ENCODE measurements around the gene PSMB1.
"Not testable (repeated sequence)": the region's sequence is repeated elsewhere in the genome, so short reads cannot be mapped to it uniquely, and the experiment has no call there.

The PSMB1 gene

DNA sequence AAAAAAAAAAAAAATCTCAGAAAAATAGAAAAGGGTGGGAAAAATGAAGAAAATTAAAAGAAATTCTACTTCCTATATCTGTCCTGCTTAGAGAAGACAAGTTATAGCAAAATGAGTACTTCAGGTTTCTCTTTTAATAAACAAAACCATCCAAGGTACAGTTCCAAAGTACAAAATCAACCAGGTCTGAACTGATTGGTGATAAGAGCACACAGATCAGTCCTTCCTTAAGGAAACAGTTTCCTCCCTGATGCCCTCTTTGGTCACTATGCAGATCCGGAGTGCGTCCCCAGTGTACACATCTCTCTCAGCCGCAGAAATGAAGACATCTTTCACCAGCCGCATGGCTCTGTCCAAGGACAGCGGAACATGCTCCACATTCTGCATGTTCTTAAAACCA lies 18.1 kb downstream of the PSMB1 start:
- DNase-seq (ENCODE audit: low read depth), result no peak

DNA sequence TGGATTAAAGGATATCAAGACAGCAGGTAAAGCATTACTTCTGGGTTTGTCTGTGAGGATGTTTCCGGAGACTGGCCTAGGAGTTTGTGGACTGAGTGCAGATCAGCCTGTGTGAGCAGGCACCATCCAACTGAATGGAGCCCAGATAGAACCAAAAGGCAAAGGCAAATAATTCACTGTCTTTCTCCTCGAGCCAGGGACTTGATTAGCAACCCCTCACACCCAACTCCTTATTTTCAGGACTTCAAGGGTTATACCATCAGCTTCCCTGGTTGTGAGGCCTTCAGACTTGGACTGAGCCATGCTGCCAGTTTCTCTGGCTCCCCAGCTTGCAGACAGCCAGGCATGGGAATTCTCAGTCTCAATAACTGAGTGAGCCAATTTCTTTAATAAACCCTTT lies 19.3 kb downstream of the PSMB1 start:
- DNase-seq (ENCODE audit: low read depth), result no peak

DNA sequence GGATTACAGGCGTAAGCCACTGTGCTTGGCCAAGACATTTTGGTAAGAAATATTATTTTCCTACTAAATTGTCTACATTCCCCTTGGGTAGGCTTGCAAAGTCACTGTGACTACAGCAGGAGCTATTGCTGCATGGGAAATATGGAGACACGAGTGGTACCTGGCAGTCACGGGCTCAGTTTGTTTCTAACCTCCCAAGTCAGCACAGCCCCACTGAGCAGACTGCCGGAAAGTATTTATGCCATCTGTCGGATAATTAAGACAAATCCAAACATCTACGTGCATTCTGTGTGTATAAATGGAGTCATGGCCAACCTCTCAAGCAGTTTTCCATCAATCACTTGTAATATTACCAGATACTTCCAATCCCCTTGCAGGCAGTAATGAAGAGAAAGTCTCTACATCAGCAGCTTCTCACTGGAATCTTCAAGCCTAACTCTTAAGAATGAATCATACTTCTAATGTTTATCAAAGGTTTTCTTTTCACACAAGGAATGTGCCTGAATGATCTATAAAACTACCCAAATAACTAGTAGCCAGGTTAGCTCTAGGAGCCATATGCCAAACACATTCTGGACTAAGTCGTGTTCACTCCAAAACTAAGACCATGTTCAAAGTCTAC lies 20.1 kb downstream of the PSMB1 start:
- DNase-seq (ENCODE audit: low read depth), result peak; percentile 25

DNA sequence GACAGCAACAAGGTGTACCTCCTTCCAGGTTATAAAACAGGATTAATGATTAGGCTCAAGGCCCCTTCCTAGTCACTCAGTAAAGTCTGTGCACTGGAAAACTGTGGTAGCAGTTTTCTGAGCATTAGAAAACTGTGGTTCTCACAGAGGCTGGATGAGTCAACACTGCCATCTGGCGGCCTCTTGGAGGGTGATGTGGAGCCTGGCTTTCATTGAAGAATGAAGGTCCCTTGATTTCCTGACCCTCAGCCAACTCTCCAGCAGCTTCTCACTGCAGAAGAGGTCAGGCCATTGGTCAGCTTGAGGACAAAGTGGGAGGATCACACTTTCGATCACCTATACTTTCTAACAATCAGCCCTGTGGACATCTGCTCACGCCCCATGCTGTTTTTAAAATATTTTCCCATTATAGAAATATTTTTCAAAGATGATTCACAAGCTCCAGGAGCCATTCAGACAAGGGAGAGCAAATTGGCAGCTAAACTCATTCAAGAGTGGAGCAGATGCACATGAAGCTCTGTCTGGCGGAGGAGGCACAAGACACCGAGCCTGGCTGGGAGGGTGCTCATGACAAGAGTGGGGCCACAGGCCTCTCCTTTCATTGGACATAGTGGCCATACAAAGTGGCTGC lies 23.2 kb downstream of the PSMB1 start:
- peak; percentile 66 for DNase-seq (ENCODE audit: low read depth)

DNA sequence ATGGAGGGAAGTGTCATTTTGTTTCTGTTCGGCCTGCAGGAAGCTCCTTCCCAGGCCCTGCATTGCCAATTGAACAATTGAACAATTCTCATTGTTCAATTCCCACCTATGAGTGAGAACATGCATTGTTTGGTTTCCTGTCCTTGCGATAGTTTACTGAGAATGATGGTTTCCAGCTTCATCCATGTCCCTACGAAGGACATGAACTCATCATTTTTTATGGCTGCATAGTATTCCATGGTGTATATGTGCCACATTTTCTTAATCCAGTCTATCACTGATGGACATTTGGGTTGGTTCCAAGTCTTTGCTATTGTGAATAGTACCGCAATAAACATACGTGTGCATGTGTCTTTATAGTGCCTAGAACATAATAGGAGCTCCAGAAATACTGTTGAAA lies 25.1 kb downstream of the PSMB1 start:
- not testable (repeated sequence) for DNase-seq (ENCODE audit: low read depth)

DNA sequence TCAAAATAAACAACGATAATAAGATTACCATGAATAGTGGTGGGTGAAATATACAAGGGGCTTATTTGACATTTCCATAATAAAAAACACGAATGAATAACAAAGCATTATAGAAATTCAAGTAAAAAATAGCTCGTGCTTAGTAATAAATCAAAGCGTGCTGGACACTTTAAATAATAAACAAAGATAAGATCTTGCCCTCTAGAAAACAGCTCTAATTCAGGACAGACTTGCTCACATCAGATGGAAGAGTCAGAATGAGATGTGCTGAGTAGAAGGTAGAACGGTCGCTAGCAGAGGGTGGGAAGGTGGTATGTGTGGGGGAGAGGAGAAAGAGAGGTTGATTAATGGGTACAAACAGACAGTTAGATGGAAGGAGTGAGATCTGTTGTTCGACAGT lies 27.3 kb downstream of the PSMB1 start:
- no peak for DNase-seq (ENCODE audit: low read depth)

DNA sequence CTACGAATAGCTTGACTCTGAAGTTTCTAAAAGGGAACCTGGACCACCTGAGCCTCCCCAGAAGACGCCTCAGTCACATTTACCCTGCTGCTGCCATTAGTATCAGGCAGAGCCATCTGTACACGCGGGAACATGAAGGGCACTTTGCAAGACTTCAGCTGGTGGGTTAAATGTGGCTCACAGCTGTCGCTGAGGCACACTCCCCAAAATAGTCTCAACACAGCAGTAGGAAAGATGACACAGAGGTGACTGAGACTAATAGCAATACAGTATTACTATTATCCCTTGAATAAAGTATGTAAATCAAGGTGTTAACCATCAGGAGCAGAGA lies 29.0 kb downstream of the PSMB1 start:
- no peak for DNase-seq (ENCODE audit: low read depth)

DNA sequence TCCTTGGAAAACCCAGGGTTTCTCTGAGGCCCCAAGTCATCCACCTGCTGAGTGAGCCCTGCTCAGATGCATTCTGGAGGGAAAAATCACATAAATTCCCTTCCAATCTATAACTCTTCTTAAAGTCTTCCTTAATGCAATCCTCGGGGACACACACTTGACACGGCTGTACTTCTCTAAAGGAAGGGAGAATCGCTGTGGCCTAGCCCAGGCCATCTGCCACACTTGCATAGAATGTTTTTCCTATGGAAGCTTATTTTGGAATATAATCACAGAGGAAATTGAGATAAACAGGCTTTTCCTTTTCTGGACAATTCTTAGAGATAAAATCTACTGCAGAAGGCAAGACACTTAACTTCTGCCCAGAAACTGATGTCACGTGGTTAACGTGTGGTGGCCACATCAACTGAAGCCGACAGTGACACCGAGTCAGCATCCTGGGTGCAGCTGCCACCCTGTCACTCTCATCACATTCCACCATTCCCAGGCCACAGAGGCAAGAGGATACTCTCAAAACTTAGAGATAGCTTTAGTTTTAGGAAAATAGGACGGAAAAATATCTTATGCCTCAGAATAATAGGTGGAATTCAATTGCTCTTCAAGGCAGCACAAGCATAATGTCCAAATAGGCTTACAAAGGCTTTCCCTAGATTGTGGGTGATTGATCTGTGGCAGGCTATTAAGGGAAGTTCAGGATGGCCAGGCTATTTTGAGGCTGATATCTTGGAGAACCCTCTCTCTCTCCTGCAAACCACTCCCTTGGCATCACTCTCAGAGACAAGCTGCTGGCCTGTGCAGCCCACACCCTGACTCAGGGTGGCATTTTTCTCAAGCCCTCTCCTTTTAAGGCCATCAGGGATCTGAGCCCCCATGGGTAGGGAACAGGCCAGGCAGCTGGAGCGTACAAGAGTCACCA lies 29.6 kb downstream of the PSMB1 start:
- DNase-seq (ENCODE audit: low read depth), result no peak

DNA sequence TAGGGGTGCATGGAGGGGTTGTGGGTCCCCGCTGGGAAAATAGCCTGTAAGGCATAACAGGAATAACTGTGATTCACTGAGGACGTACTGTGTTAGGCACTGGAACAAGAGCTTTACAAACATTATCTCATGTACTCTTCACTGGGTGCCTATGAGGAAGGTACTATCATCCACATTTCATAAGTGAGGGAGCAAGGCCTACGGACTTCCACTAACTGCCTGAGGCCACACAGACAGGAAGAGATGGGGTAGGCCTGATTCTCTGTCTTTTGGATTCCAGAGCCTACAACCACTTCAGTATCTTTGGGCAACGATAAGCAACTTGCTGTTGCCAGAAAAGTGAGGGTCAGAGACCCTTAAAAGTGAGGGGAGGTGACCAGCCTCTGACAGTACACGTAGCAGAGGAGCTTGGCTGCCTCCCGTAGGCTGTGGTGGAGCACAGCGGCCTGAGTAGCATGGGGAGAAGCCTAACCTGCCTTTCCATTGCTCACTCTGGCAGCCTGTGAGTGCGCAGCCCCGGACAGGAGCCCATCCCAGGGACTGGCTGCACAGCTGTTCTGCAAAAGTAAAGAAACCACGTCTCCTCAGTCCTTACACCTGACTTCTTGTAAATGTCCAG lies 30.4 kb downstream of the PSMB1 start:
- peak; percentile 45 for DNase-seq (ENCODE audit: low read depth)

DNA sequence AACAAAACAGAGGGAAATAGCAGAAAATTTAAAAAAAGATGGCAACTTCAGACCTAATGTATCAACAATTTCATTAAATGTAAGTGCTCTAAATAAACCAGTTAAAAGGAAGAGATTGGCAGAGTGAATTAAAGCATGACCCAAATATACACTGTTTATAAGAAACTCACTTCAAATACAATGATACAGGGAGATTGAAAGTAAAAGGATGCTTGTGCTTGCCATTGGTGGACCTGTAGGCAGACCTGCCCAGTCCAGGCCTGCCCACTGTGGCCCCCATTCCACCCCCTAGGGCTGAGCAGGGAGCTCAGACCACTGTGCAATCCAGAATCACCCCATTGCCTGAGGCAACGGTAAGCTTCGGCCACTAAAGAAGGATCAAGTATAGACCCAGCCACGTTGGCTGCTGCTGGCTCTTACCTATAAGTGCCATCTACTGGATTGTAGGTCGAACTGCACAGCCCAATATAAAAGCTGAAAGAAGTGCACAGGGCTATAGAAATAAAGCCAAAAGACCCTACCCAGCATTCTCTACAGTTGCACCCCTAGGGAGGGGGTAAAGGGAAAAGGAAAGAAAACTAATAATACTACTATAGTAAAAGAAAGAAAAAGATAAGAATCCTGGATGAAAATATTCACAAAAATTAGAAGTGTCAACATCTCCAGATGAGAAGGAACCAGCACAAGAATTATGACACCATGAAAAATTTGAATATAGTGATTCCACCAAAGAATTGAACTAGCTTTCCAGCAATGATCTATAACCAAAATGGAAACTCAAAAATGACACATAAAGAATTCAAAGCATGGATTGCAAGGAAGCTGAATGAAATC lies 36.1 kb downstream of the PSMB1 start:
- DNase-seq (ENCODE audit: low read depth), result peak; percentile 78

DNA sequence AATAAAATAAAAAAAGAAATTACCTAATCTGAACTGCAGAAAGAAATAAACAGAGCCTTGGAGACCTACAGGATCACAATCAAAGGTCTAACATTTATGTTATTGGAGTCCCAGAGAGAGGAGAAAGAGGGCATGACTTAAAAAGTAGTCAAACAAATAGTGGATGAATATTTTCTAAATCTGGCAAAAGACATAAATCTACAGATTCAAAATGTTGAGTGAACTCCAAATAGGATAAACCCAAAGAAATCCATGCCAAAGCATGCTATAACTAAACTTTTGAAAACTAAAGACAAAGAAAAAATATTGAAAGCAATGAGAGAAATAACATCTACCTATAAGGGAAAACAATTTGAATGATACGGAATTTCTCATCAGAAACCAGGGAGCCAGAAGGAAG lies 38.2 kb downstream of the PSMB1 start:
- DNase-seq (ENCODE audit: low read depth), result no peak

DNA sequence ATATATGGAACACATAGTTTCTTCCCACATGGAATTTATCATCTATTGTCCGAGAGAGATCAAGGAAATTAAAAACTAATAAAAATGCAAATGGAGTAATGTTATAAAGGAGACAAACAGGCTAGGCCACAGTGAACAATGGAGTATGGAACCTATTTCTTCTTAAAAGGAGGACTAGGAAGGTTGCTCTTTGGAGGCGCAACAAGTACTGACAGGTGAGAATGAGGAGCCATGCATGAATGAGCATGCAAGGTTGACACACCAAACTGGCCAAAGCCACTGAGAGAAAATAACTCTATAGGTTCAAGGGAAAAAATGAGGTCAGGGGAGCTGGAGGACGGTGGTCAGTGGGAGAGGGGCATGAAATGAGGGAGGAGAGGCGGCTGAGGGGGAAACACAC lies 40.9 kb downstream of the PSMB1 start:
- DNase-seq (ENCODE audit: low read depth), result no peak

DNA sequence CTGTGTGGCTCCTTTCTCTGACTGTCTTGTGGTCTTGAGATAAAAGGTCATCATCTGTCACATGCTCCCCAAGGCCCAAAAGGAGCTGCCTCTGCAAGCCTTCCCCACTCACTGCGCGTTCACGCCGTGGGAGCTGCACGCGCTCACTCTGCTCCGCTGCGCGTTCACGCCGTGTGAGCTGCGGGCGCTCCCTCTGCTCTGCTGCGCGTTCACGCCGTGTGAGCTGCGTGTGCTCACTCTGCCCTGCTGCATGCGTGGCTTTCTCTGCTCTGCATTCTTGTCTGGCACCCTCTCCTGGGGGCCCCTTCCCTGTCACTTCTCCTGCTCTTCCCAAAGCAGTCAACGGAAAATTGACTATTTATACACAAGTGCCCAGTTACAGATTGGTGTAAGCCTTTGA lies 42.5 kb downstream of the PSMB1 start:
- no peak for DNase-seq (ENCODE audit: low read depth)

DNA sequence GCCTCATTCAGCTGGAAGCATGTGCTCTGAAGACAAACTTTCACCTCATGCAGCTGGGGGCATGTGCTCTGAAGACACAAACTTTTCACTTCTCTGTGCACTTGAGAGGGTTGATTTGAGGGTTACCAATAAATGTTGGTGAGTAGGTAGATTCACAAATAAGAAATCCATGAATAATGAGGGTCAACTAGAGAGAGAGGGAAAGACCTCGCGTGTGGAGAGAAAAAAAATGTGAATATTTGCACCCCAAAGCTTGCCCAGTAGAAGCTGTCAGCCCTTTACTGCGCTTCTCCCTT lies 43.4 kb downstream of the PSMB1 start:
- DNase-seq (ENCODE audit: low read depth), result no peak

DNA sequence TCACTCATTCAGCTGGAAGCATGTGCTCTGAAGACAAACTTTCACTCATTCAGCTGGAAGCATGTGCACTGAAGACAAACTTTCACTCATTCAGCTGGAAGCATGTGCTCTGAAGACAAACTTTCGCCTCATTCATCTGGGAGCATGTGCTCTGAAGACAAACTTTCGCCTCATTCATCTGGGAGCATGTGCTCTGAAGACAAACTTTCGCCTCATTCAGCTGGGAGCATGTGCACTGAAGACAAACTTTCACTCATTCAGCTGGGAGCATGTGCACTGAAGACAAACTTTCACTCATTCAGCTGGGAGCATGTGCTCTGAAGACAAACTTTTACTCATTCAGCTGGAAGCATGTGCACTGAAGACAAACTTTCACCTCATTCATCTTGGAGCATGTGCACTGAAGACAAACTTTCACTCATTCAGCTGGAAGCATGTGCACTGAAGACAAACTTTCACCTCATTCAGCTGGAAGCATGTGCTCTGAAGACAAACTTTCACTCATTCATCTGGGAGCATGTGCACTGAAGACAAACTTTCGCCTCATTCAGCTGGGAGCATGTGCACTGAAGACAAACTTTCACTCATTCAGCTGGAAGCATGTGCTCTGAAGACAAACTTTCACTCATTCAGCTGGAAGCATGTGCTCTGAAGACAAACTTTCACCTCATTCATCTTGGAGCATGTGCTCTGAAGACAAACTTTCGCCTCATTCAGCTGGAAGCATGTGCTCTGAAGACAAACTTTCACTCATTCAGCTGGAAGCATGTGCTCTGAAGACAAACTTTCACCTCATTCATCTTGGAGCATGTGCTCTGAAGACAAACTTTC lies 44.0 kb downstream of the PSMB1 start:
- DNase-seq (ENCODE audit: low read depth), result not testable (repeated sequence)

DNA sequence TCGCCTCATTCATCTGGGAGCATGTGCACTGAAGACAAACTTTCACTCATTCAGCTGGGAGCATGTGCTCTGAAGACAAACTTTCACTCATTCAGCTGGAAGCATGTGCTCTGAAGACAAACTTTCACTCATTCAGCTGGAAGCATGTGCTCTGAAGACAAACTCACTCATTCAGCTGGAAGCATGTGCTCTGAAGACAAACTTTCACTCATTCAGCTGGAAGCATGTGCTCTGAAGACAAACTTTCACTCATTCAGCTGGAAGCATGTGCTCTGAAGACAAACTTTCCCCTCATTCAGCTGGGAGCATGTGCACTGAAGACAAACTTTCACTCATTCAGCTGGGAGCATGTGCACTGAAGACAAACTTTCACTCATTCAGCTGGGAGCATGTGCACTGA lies 44.8 kb downstream of the PSMB1 start:
- not testable (repeated sequence) for DNase-seq (ENCODE audit: low read depth)

DNA sequence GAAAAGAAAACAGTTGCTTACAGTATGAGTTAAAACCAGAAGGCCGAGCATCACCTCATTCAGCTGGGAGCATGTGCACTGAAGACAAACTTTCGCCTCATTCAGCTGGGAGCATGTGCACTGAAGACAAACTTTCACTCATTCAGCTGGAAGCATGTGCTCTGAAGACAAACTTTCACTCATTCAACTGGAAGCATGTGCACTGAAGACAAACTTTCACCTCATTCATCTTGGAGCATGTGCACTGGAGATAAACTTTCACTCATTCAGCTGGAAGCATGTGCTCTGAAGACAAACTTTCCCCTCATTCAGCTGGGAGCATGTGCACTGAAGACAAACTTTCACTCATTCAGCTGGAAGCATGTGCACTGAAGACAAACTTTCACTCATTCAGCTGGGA lies 45.4 kb downstream of the PSMB1 start:
- DNase-seq (ENCODE audit: low read depth), result not testable (repeated sequence)

DNA sequence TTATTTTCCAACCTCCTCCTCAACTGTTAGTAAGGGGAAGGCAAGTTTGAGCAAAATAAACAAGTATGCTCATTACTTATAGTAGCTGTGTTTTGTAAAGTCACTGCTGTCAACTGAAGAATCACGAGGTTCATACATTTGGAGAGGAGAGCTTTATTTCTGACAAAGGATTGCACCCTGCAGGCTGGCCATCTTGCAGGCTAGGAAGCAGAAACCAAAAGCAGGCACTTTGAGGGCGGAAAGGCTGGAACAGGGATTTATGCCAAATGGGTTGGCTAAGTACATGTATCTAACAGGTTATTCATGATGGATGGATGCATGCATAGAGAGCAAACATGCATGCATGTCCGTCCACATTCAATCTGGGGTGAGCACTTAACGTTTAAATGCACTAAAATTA lies 46.7 kb downstream of the PSMB1 start:
- DNase-seq (ENCODE audit: low read depth), result no peak

DNA sequence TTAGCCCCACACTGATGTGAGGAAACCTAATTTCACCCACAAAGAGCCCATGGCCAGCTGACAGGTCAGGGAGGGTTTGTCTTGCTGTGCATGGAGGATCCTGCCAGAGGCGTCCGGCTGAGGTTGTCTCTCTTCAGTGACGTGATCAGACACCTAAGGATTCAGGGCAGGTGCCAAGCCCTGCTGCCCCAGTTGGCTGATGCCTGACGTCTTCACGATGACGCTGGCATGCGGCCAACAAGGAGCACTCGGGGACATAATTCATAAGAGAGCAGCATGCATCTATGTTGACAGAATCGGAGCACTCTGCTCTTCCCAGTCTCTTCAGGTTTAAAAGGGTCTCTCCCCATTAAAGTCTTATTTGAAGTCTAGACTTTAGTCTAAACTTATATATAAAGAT lies 47.8 kb downstream of the PSMB1 start:
- DNase-seq (ENCODE audit: low read depth), result no peak

DNA sequence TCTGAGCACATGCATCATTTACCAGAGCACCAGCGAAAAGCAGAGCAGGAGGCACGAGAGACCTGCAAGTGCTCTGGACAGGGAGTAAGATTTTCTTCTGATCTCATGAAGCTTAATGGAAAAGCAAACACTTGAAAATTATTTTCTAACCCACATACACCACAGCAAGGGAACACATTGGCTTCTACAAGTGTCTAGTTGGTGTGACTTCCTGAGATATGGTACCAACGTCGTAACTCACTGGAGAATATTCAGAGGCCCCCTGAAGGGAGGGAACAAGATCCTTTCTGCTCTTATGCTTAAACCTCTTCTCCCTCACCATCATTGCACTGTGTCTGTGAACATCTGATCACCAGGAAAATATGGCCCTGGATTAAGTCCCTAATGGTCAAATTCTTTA lies 48.6 kb downstream of the PSMB1 start:
- DNase-seq (ENCODE audit: low read depth), result no peak

DNA sequence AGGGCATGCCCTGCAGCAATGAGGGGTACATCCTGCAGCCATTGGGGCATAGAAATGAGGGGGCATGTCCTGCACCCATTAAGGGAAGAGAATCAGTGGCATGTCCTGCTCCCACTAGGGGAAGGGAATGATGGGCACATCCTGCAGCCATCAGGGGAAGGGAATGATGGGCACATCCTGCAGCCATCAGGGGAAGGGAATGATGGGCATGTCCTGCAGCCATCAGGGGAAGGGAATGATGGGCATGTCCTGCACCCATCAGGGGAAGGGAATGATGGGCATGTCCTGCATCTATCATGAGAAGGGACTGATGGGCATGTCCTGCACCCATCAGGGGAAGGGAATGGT lies 49.7 kb downstream of the PSMB1 start:
- DNase-seq (ENCODE audit: low read depth), result no peak
